Sigmoid colon (tissue), 4 donors: ENCODE results near the gene DEGS2.

Experiments
- EP300 ChIP-seq, 4 donors: sonication (generic); formaldehyde crosslinking; IDR thresholded peaks; one replicate each; pipeline ENCODE4 v1.6.1; 2017; ENCODE audit warnings: antibody characterized with exemption in 4 of 4
- POLR2A ChIP-seq, 2 donors: fragments of 450-650 bp; IDR thresholded peaks; one replicate each; pipeline ENCODE4 v1.6.1; 2016; ENCODE audit warnings: antibody characterized with exemption in 2 of 2, mild to moderate bottlenecking in 2 of 2, moderate library complexity in 2 of 2
- TF ChIP-seq, protein P1 (sequence below), 4 experiments: fragments of 450-650 bp in 3 of 4; fragments of 200-600 bp in 1 of 4; IDR thresholded peaks; one replicate each; pipeline ENCODE4 v1.5.1; 2016 to 2019; ENCODE audit warnings: antibody characterized with exemption in 4 of 4, mild to moderate bottlenecking in 3 of 4, moderate library complexity in 2 of 4

DNA sequence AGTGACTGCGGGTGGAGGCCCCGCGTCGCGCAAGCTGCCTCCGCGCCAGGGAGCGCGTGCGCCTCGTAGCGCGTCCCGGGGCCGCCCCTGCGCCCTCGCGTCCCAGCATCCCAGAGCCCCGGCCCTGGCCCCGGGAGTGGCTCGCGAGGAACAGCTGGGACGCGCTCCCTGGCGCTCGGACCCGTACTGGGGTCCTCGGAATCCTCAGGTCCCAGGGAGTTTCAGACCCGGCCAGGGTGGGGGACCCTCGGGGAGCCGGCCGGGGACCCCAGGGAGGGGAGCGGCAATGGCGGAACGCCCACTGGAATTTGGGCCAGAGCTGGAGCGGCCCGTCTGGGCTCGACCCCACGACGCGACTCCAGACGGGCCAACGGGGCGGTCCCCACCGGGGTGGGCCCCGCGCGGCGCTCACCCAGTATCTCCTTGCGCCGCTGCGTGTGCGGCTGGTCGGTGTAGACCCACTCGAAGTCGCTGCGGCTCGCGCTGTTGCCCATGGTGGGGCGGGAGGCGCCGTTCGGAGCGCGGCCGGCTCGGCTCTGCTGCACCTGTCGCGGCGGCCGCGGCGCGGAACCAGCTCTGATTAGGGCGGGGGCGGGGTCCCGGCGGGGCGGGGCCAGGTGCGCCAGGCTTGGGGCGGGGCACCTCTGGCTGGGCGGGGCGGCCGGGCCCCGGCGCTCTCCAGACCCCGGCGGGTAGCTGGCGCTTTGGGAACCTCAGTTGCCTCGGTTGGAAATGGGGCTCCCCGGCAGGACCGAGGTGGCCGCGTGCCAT is at the start of gene DEGS2:
- TF ChIP-seq POLR2A (IDR thresholded peaks at IDR 0.05): no peak
- TF ChIP-seq, protein P1, sequence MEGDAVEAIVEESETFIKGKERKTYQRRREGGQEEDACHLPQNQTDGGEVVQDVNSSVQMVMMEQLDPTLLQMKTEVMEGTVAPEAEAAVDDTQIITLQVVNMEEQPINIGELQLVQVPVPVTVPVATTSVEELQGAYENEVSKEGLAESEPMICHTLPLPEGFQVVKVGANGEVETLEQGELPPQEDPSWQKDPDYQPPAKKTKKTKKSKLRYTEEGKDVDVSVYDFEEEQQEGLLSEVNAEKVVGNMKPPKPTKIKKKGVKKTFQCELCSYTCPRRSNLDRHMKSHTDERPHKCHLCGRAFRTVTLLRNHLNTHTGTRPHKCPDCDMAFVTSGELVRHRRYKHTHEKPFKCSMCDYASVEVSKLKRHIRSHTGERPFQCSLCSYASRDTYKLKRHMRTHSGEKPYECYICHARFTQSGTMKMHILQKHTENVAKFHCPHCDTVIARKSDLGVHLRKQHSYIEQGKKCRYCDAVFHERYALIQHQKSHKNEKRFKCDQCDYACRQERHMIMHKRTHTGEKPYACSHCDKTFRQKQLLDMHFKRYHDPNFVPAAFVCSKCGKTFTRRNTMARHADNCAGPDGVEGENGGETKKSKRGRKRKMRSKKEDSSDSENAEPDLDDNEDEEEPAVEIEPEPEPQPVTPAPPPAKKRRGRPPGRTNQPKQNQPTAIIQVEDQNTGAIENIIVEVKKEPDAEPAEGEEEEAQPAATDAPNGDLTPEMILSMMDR (IDR thresholded peaks at IDR 0.05): no peak
- no peak for TF ChIP-seq EP300 (IDR thresholded peaks at IDR 0.05)
